ENCODE measurements around the gene ST3GAL3.

DNA sequence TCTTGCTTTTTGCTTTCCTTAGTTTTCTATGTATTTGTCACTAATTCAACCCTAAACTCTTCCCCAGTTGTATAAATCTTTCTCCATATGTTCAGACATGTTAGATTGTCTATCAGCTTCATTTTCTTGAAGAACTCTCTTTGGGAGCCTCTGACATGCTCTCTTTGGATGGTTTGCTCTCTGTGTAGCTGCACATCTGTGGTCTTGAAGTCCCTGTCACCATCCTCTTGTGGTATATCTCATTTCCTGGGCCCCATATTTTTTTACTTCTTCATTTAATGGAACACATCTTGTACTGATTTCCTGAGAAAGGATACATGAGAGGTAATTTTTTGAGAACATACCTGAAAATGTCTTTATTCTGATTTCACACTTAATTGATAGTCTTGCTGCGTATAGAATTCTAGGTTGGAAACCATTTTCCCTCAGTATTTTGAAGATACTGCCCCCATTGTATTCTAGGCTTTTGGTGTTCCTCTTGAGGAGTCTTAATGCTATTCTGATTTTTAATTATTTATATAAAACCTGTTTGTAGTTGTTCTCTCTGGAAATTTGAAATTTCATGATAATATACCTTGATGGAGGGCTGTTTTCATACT lies 72.6 kb downstream of the ST3GAL3 start:
- TF ChIP-seq POLR2AphosphoS5 (IDR thresholded peaks at IDR 0.05; ENCODE audit: low read depth, low read length) (no peak), CTCF (IDR thresholded peaks at IDR 0.05) (no peak), SIN3A (IDR thresholded peaks at IDR 0.05; ENCODE audit: borderline replicate concordance, insufficient read depth, low read depth, low read length) (no peak)
